ENCODE measurements around the gene ZFC3H1. TPM values are rescaled to one million over a fixed set of nuclear protein-coding genes. Genes with fewer than 3 reads are reported as not detected.
A peak's percentile ranks its signal among the peaks of the same experiment; 100 is the strongest.
"Not testable (repeated sequence)": the region's sequence is repeated elsewhere in the genome, so short reads cannot be mapped to it uniquely, and the experiment has no call there.

ZFC3H1 gene
- total and polyA plus RNA-seq, 2 donors from 2014 or later, result 11.2 to 42.4 TPM

GRCh38 chr12:71693126-71693525 is 29.5 kb upstream of the ZFC3H1 start:
- Histone ChIP-seq H3K9ac (ENCODE audit: low read length in 3 of 3) (no peak overlapping the region), H3K36me3 (ENCODE audit: control insufficient read depth in 2 of 3, insufficient read depth in 3 of 3, low read length in 3 of 3) (no peaks in the 10 kb centered on the region), H3K27me3 (ENCODE audit: control insufficient read depth, insufficient read depth, low read length) (no peaks in the 10 kb centered on the region), H3K4me1 (ENCODE audit: control insufficient read depth in 2 of 3, insufficient read depth in 2 of 3, low read depth in 1 of 3, low read length in 3 of 3) (peaks cover 0 to 22% (median 2%) of the 10 kb centered on the region in 3 donors), H3K27ac (ENCODE audit: low read depth in 2 of 2, low read length in 2 of 2) (no peak overlapping the region), H3K9me3 (ENCODE audit: control insufficient read depth in 2 of 3, insufficient read depth in 1 of 3, low read length in 3 of 3) (no peaks in the 10 kb centered on the region), H3K4me3 (ENCODE audit: low read length in 3 of 3) (no peak overlapping the region)
- intact Hi-C loops (cut with DNase I), result no loop called here
- no peak for FAIRE-seq
- no peak for TF ChIP-seq CTCF (IDR thresholded peaks at IDR 0.05; ENCODE audit: borderline replicate concordance, extremely low read depth, insufficient read depth)
- no peak for DNase-seq

DNA sequence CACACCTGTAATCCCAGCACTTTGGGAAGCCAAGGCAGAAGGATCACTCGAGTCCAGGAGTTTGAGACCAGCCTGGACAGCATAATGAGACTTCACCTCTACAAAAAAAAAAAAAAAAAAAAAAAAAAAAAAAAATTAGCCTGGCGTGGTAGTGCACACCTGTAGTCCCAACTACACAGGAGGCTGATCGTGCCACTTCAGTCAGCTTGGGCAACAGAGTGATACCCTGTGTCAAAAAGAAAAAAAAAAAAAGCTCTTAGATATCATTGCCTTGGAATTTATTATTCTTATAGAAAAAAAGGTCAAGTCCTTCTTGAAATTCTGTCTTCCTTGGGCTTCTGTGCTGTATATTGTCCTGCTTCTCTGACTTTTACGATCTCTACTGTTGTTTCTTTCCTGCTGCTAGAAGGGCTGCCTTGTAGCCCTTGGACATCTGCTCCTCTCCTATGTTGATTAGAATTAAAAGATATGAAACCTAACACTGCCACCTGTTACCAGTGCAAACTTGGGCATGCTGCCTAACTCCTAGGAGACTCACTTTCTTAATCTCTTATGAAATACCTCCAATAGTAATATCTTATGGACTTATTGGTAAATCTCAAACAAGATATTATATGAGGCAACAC is 28.0 kb upstream of the ZFC3H1 start:
- intact Hi-C loops (cut with DNase I), result no loop called here
- Histone ChIP-seq H3K9me3 (ENCODE audit: control insufficient read depth in 2 of 3, insufficient read depth in 1 of 3, low read length in 3 of 3) (no peaks in the 10 kb centered on the region), H3K36me3 (ENCODE audit: control insufficient read depth in 2 of 3, insufficient read depth in 3 of 3, low read length in 3 of 3) (no peaks in the 10 kb centered on the region), H3K4me3 (ENCODE audit: low read length in 3 of 3) (no peak overlapping the region), H3K9ac (ENCODE audit: low read length in 3 of 3) (no peak overlapping the region), H3K27ac (ENCODE audit: low read depth in 2 of 2, low read length in 2 of 2) (no peak overlapping the region), H3K27me3 (ENCODE audit: control insufficient read depth, insufficient read depth, low read length) (no peaks in the 10 kb centered on the region), H3K4me1 (ENCODE audit: control insufficient read depth in 2 of 3, insufficient read depth in 2 of 3, low read depth in 1 of 3, low read length in 3 of 3) (peaks cover 0 to 22% (median 2%) of the 10 kb centered on the region in 3 donors)
- no peak for FAIRE-seq
- no peak for TF ChIP-seq CTCF (IDR thresholded peaks at IDR 0.05; ENCODE audit: borderline replicate concordance, extremely low read depth, insufficient read depth)
- DNase-seq, result no peak

DNA sequence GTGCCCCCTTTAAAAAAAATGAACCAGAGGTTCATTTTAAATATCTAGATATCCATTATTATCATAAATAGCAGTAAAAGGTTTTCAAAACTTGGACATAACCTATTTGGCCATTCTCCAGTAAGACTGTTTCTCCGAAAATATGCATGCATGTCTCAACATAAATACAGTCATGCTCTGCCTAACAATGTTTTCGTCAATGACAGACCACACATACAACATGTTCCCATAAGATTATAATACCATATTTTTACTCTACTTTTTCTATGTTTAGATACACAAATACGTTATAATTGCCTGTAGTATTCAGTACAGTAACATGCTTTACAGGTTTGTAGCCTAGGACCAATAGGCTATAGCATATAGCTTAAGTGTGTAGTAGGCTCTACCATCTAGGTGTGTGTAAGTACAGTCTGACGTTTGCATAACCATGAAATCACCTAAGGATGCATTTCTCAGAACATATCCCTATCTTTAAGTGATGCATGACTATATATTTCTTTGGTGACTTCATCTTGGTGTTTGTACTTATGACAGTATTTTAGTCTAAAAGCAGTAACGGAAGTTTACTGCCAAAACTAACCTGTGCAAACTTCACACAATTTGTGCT is 25.4 kb upstream of the ZFC3H1 start:
- no peak for DNase-seq
- Histone ChIP-seq H3K9ac (ENCODE audit: low read length in 3 of 3) (peak overlapping the region in 1 of 3 donors; percentile 44), H3K27ac (ENCODE audit: low read depth in 2 of 2, low read length in 2 of 2) (no peak overlapping the region), H3K9me3 (ENCODE audit: control insufficient read depth in 2 of 3, insufficient read depth in 1 of 3, low read length in 3 of 3) (no peaks in the 10 kb centered on the region), H3K4me1 (ENCODE audit: control insufficient read depth in 2 of 3, insufficient read depth in 2 of 3, low read depth in 1 of 3, low read length in 3 of 3) (peaks cover 0 to 13% (median 2%) of the 10 kb centered on the region in 3 donors), H3K27me3 (ENCODE audit: control insufficient read depth, insufficient read depth, low read length) (no peaks in the 10 kb centered on the region), H3K4me3 (ENCODE audit: low read length in 3 of 3) (peak overlapping the region in 2 of 3 donors; percentile 18 to 97), H3K36me3 (ENCODE audit: control insufficient read depth in 2 of 3, insufficient read depth in 3 of 3, low read length in 3 of 3) (no peaks in the 10 kb centered on the region)
- FAIRE-seq, result no peak
- TF ChIP-seq CTCF (IDR thresholded peaks at IDR 0.05; ENCODE audit: borderline replicate concordance, extremely low read depth, insufficient read depth), result no peak
- intact Hi-C loops (cut with DNase I), result no loop called here

DNA sequence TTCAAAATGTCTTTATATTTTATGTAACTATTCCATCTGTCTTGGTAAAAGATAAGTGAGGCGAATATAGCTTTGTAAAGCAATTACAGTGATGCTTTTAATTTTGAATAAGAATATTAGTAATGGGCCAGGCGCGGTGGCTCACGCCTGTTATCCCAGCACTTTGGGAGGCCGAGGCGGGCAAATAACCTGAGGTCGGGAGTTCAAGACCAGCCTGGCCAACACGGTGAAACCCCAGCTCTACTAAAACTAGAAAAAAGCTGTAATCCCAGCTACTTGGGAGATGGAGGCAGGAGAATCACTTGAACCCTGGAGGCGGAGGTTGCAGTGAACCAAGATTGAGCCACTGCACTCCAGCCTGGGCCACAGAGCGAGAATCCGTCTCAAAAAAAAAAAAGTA is 23.5 kb upstream of the ZFC3H1 start:
- H3K36me3 ChIP-seq (ENCODE audit: control insufficient read depth in 2 of 3, insufficient read depth in 3 of 3, low read length in 3 of 3); intact Hi-C loops (cut with DNase I); DNase-seq; H3K9me3 ChIP-seq (ENCODE audit: control insufficient read depth in 2 of 3, insufficient read depth in 1 of 3, low read length in 3 of 3); FAIRE-seq; H3K27ac ChIP-seq (ENCODE audit: low read depth in 2 of 2, low read length in 2 of 2); H3K4me1 ChIP-seq (ENCODE audit: control insufficient read depth in 2 of 3, insufficient read depth in 2 of 3, low read depth in 1 of 3, low read length in 3 of 3); H3K27me3 ChIP-seq (ENCODE audit: control insufficient read depth, insufficient read depth, low read length): not testable (repeated sequence)
- Histone ChIP-seq H3K4me3 (ENCODE audit: low read length in 3 of 3) (peak overlapping the region in 2 of 3 donors; percentile 96 to 97), H3K9ac (ENCODE audit: low read length in 3 of 3) (peak overlapping the region in 1 of 3 donors; percentile 35)
